Breast epithelium (tissue), 3 donors: ENCODE results near the gene TPX2.

ENCODE experiments used
- CTCF ChIP-seq, 3 donors: fragments of 450-650 bp; IDR thresholded peaks; one replicate each; pipeline ENCODE4 v1.5.1; 2016 to 2017; ENCODE audit warnings: antibody characterized with exemption in 3 of 3, mild to moderate bottlenecking in 3 of 3, moderate library complexity in 3 of 3
- POLR2A ChIP-seq: fragments of 450-650 bp; IDR thresholded peaks from one replicate; pipeline ENCODE4 v1.6.1; 2016; ENCODE audit warnings: antibody characterized with exemption, mild to moderate bottlenecking, moderate library complexity

DNA sequence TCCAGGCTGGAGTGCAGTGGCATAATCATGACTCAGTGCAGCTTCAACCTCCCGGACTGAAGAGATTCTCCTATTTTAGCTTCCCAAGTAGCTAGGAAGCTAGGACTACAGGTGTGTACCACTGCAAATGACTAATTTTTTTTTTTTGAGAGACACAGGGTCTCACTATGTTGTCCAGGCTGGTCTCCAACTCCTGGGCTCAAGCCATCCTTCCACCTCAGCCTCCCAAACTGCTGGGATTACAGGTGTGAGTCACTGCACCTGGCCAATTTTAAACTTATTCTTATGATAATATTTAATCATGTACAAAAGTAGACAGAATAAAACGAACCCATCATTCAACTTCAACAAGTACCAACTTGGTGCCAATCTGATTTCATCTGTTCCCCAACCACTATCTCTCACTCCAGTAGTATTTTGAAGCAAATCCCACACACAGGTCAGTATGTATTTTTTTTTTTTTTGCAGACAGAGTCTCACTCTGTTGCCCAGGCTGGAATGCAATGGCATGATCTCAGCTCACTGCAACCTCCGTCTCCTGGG lies 48.9 kb upstream of the TPX2 start:
- TF ChIP-seq CTCF (IDR thresholded peaks at IDR 0.05), result no peak
- TF ChIP-seq POLR2A, result no peak
